Measurements from ENCODE around the gene ATP9B. TPM values are rescaled to one million over a fixed set of nuclear protein-coding genes. Genes with fewer than 3 reads are reported as not detected.

ATP9B gene
- total RNA-seq, 1 donor from 2014 or later = 45.3 TPM

GRCh38 chr18:79290876-79291275, 221.7 kb downstream of the ATP9B start:
- Mint-ChIP-seq H3K36me3 (ENCODE audit: insufficient read depth) (peaks cover 17% of the 10 kb centered on the region), H3K27ac (no peak overlapping the region), H3K9me3 (ENCODE audit: low read depth) (peaks cover 14% of the 10 kb centered on the region), H3K27me3 (no peaks in the 10 kb centered on the region), H3K4me3 (ENCODE audit: low read depth) (no peak overlapping the region), H3K4me1 (ENCODE audit: low read depth) (no peaks in the 10 kb centered on the region)
- TF ChIP-seq, protein P1, sequence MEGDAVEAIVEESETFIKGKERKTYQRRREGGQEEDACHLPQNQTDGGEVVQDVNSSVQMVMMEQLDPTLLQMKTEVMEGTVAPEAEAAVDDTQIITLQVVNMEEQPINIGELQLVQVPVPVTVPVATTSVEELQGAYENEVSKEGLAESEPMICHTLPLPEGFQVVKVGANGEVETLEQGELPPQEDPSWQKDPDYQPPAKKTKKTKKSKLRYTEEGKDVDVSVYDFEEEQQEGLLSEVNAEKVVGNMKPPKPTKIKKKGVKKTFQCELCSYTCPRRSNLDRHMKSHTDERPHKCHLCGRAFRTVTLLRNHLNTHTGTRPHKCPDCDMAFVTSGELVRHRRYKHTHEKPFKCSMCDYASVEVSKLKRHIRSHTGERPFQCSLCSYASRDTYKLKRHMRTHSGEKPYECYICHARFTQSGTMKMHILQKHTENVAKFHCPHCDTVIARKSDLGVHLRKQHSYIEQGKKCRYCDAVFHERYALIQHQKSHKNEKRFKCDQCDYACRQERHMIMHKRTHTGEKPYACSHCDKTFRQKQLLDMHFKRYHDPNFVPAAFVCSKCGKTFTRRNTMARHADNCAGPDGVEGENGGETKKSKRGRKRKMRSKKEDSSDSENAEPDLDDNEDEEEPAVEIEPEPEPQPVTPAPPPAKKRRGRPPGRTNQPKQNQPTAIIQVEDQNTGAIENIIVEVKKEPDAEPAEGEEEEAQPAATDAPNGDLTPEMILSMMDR (IDR thresholded peaks at IDR 0.05; ENCODE audit: unreplicated experiment) = no peak
- DNase-seq (ENCODE audit: low spot score, unreplicated experiment) = no peak

DNA sequence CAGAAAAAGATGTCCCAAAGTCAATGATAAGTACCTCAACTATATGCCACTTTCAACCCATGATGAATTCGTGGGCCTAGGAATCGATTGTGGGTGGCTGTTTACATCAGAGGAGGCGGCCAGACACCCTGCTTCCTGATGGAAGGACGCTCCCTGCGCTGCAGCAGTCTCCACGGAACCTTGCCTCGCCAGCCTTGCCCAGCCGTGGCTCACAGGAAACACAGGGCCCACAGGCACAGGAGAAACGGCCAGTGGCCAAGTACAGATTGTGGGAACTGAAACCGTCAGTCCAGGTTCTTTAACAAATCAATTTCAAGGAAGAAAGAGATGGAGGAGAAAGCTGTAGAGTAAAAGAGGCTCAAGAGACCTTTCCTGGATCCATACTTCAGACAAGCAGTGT, 225.0 kb downstream of the ATP9B start:
- DNase-seq (ENCODE audit: low spot score, unreplicated experiment) = no peak
- Mint-ChIP-seq H3K4me3 (ENCODE audit: low read depth) (no peak overlapping the region), H3K27ac (no peak overlapping the region), H3K4me1 (ENCODE audit: low read depth) (no peaks in the 10 kb centered on the region), H3K36me3 (ENCODE audit: insufficient read depth) (peaks cover 14% of the 10 kb centered on the region), H3K9me3 (ENCODE audit: low read depth) (peaks cover 9% of the 10 kb centered on the region), H3K27me3 (no peaks in the 10 kb centered on the region)
- TF ChIP-seq, protein P1 (IDR thresholded peaks at IDR 0.05; ENCODE audit: unreplicated experiment) = no peak

DNA sequence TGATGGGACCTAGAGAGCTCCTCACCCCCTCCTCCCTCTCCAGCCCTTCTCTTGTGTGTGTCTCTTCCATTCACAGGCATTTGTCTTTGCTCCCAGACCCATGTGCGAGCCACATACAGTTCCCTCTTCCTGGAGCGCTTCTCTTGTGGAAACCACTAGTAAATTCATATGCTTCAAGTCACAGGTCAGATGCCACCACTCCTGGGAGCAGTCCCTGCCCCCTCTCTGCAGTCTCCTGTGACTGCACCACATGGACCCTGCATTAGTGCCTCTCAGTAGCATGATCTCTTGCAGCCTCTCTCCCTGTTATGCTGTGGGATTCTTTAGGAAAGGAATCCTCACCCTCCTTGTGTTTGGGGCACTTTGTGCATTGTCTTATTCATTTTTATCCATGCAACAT, 230.1 kb downstream of the ATP9B start:
- H3K27me3 Mint-ChIP-seq = no peaks in the 10 kb centered on the region

GRCh38 chr18:79299711-79300110, 230.5 kb downstream of the ATP9B start:
- TF ChIP-seq, protein P1 (IDR thresholded peaks at IDR 0.05; ENCODE audit: unreplicated experiment) = no peak
- Mint-ChIP-seq H3K9me3 (ENCODE audit: low read depth) (no peaks in the 10 kb centered on the region), H3K4me1 (ENCODE audit: low read depth) (no peaks in the 10 kb centered on the region), H3K27me3 (no peaks in the 10 kb centered on the region), H3K4me3 (ENCODE audit: low read depth) (no peak overlapping the region), H3K36me3 (ENCODE audit: insufficient read depth) (no peaks in the 10 kb centered on the region), H3K27ac (no peak overlapping the region)
- no peak for DNase-seq (ENCODE audit: low spot score, unreplicated experiment)

More for the DNA sequence above, 230.1 kb downstream of the ATP9B start:
- TF ChIP-seq, protein P1 (IDR thresholded peaks at IDR 0.05; ENCODE audit: unreplicated experiment) = no peak
- H3K4me1 Mint-ChIP-seq (ENCODE audit: low read depth) = no peaks in the 10 kb centered on the region
- no peaks in the 10 kb centered on the region for H3K36me3 Mint-ChIP-seq (ENCODE audit: insufficient read depth)
- H3K4me3 Mint-ChIP-seq (ENCODE audit: low read depth) = no peak overlapping the region
- H3K9me3 Mint-ChIP-seq (ENCODE audit: low read depth) = no peaks in the 10 kb centered on the region
- DNase-seq (ENCODE audit: low spot score, unreplicated experiment) = no peak
- no peak overlapping the region for H3K27ac Mint-ChIP-seq

DNA sequence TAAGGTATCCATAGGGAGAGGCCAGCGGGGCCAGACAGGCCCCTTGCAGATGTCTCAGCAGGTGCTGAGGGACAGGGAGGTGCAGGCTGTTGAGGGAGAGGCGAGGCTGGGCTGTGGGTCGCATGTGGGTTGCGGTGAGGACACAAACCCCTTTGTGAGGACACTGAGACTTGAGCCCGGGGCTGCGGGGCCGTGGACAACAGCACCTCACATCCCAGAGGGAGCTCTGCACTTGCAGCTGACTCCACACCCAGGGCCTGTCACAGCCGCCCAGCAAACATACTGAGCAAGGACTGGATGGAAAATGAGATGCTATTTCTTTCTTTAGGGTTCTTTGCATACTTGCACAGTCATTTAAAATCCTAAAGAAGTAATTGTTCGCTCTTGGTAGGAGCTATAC, 231.2 kb downstream of the ATP9B start:
- TF ChIP-seq, protein P1 (IDR thresholded peaks at IDR 0.05; ENCODE audit: unreplicated experiment) = no peak
- no peak for DNase-seq (ENCODE audit: low spot score, unreplicated experiment)
- Mint-ChIP-seq H3K27me3 (no peaks in the 10 kb centered on the region), H3K4me1 (ENCODE audit: low read depth) (no peaks in the 10 kb centered on the region), H3K27ac (no peak overlapping the region), H3K36me3 (ENCODE audit: insufficient read depth) (no peaks in the 10 kb centered on the region), H3K9me3 (ENCODE audit: low read depth) (no peaks in the 10 kb centered on the region), H3K4me3 (ENCODE audit: low read depth) (no peak overlapping the region)

Measured in progenitor cell of endocrine pancreas (in vitro differentiated cells).